Measurements from ENCODE around the gene TDP1. TPM values are rescaled to one million over a fixed set of nuclear protein-coding genes. Genes with fewer than 3 reads are reported as not detected.

TDP1 gene
- total and polyA plus RNA-seq, 9 of the 15 experiments (the other 6 are each of a cell fraction or from before 2014, with no cell fraction given) = 21.4 to 41.6 (median 32.3) TPM

DNA sequence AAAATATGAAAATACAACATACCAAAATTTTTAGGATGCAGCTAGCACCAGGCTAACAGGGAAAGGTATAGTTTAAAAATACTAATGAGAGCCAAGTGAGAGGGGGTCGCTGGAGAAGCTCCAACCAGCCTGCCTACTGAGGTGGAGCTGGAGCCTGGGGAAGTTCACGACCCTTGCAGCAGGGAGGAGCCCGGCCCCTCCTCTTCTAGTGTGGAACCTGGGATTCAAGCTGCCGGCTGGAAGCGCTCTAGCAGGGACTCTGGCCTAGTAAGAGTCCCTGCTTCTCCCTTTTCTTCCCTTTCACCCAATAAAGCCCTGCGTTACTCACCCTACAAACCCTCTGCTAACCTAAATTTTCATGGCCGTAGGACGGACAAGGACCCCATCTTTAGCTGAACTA lies 101.1 kb downstream of the TDP1 start:
- intact Hi-C loops (cut with micrococcal nuclease) = loop anchor here (5.0 kb wide), 1 partner anchor 120 kb away; no protein-coding TSS in a partner anchor
- DNase-seq (ENCODE audit: extremely low read depth in 1 of 4, low spot score in 3 of 4) = no peak
- no TSS peak for BruUV-seq (replicated peaks)
- Histone ChIP-seq H3K79me2 (ENCODE audit: control insufficient read depth, insufficient read depth, low read length) (no peaks in the 10 kb centered on the region), H3K4me3 (no peak overlapping the region), H4K20me1 (replicated peaks; ENCODE audit: control insufficient read depth, insufficient read depth, low read length) (no peaks in the 10 kb centered on the region), H3K36me3 (ENCODE audit: control insufficient read depth, insufficient read depth, low read length) (no peaks in the 10 kb centered on the region), H3K9me1 (ENCODE audit: control insufficient read depth, insufficient read depth, low read length) (no peaks in the 10 kb centered on the region), H3K4me1 (replicated peaks in 1 of 2; ENCODE audit: control insufficient read depth in 2 of 2, insufficient read depth in 2 of 2, low read length in 2 of 2) (peaks cover 0 to 17% of the 10 kb centered on the region in 2 experiments; a peak in 2 of 5 replicates), H2AFZ (ENCODE audit: low read depth, low read length) (no peak overlapping the region), H3K27me3 (ENCODE audit: control insufficient read depth in 2 of 2, insufficient read depth in 2 of 2, low read length in 2 of 2) (peaks cover 6 to 17% of the 10 kb centered on the region in 2 experiments; a peak in 3 of 5 replicates), H3K4me2 (ENCODE audit: insufficient read depth, low read length) (no peak overlapping the region), H3K9ac (ENCODE audit: insufficient read depth in 1 of 2, low read depth in 2 of 2, low read length in 2 of 2) (no peak overlapping the region), H3K9me3 (replicated peaks; ENCODE audit: control insufficient read depth, insufficient read depth, low read depth, low read length) (no peaks in the 10 kb centered on the region), H3K27ac (ENCODE audit: extremely low read depth, low read depth, low read length) (no peak overlapping the region)
- POLR2A ChIA-PET = interaction anchor here (0.6 kb wide), 1 partner anchor 1369 kb away, joined by 4 read pairs; no protein-coding TSS in a partner anchor
- FAIRE-seq = no peak
- in situ Hi-C loops (cut with MboI) = no loop called here
- 7% methylated on average over 8 of the region's 8 CpGs for WGBS (ENCODE audit: insufficient coverage, low coverage, missing lambda C conversion rate)
- no peak for ATAC-seq
- CTCF ChIA-PET (ENCODE audit: low intra/inter-chr PET ratio) = no interaction called here
- TF ChIP-seq ZEB2 (IDR thresholded peaks at IDR 0.05) = no peak
- no peak for TF ChIP-seq RBFOX2 (IDR thresholded peaks at IDR 0.05; ENCODE audit: low read depth, low read length)
- TF ChIP-seq PHB2 (IDR thresholded peaks at IDR 0.05; ENCODE audit: low read depth) = no peak
- no peak for TF ChIP-seq ATF1 (CRISPR knock-in tag; IDR thresholded peaks at IDR 0.05)
- no peak for TF ChIP-seq ATF1 (tag; IDR thresholded peaks at IDR 0.05)
- no peak for TF ChIP-seq BDP1 (IDR thresholded peaks at IDR 0.05; ENCODE audit: insufficient read depth, insufficient read length)
- TF ChIP-seq ZBTB49 (CRISPR knock-in tag; IDR thresholded peaks at IDR 0.05; ENCODE audit: borderline replicate concordance) = no peak
- no peak for TF ChIP-seq ZNF551 (CRISPR knock-in tag; IDR thresholded peaks at IDR 0.05)
- TF ChIP-seq, protein P1, sequence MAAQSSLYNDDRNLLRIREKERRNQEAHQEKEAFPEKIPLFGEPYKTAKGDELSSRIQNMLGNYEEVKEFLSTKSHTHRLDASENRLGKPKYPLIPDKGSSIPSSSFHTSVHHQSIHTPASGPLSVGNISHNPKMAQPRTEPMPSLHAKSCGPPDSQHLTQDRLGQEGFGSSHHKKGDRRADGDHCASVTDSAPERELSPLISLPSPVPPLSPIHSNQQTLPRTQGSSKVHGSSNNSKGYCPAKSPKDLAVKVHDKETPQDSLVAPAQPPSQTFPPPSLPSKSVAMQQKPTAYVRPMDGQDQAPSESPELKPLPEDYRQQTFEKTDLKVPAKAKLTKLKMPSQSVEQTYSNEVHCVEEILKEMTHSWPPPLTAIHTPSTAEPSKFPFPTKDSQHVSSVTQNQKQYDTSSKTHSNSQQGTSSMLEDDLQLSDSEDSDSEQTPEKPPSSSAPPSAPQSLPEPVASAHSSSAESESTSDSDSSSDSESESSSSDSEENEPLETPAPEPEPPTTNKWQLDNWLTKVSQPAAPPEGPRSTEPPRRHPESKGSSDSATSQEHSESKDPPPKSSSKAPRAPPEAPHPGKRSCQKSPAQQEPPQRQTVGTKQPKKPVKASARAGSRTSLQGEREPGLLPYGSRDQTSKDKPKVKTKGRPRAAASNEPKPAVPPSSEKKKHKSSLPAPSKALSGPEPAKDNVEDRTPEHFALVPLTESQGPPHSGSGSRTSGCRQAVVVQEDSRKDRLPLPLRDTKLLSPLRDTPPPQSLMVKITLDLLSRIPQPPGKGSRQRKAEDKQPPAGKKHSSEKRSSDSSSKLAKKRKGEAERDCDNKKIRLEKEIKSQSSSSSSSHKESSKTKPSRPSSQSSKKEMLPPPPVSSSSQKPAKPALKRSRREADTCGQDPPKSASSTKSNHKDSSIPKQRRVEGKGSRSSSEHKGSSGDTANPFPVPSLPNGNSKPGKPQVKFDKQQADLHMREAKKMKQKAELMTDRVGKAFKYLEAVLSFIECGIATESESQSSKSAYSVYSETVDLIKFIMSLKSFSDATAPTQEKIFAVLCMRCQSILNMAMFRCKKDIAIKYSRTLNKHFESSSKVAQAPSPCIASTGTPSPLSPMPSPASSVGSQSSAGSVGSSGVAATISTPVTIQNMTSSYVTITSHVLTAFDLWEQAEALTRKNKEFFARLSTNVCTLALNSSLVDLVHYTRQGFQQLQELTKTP (IDR thresholded peaks at IDR 0.05; ENCODE audit: low read depth in 1 of 2, partially characterized antibody in 2 of 2) = no peak
- TF ChIP-seq ZNF408 (CRISPR knock-in tag; IDR thresholded peaks at IDR 0.05; ENCODE audit: low read depth) = no peak
- TF ChIP-seq SRSF7 (optimal IDR thresholded peaks at IDR 0.05; ENCODE audit: low read depth, low read length) = no peak
- no peak for TF ChIP-seq NCOA4 (IDR thresholded peaks at IDR 0.05; ENCODE audit: partially characterized antibody)
- no peak for TF ChIP-seq KLF16 (IDR thresholded peaks at IDR 0.05)
